Cardiac septum (tissue), 1 donor: ENCODE measurements around the gene RTL1. TPM values are rescaled to one million over a fixed set of nuclear protein-coding genes. Genes with fewer than 3 reads are reported as not detected.

Experiments
- DNase-seq: peaks from one replicate; pipeline ENCODE4 v3.0.0-alpha.2; 2020; ENCODE audit warnings: low spot score
- intact Hi-C: fragments of 100-400 bp; cut with DNase I; formaldehyde crosslinking; loops from one replicate; pipeline ENCODE4 v1.14.0; 2022
- microRNA-seq: library from miRNA; unstranded; fragments of <30 nt; microRNA quantifications from one replicate; pipeline ENCODE4 v1.2.0, GENCODE V29; 2020
- total RNA-seq: library from RNA; stranded (reverse); fragmentation: NEBNext Ultra II Directional; extraction: Animal tissue kit (Norgen Biotek cat#: 25700); gene quantifications from one replicate; pipeline ENCODE4 v1.2.1, GENCODE V29; 2021
- donor health status: DM: no; HTN: no; CAD: no.

Gene RTL1
- total RNA-seq, 1 donor from 2014 or later, result not detected

- no peak for DNase-seq
- intact Hi-C loops, result no loop called here
These were observed 63.8 kb downstream of the RTL1 start for GRCh38 chr14:100839681-100840111.

DNA sequence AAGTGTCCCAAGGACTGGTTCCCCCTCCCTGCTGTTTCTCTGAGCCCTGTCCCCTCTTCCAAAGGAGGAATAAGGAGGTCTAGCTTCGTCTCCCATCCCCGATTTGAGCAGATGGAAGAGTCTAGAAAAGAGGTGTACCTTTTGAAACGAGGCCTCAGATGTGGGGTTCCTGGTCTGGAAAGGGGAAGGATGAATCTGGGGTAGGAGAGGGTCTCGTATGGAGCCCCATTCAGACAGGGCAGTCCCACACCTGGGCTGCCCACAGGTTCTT, 64.3 kb downstream of the RTL1 start:
- intact Hi-C loops, result no loop called here
- DNase-seq, result no peak

DNA sequence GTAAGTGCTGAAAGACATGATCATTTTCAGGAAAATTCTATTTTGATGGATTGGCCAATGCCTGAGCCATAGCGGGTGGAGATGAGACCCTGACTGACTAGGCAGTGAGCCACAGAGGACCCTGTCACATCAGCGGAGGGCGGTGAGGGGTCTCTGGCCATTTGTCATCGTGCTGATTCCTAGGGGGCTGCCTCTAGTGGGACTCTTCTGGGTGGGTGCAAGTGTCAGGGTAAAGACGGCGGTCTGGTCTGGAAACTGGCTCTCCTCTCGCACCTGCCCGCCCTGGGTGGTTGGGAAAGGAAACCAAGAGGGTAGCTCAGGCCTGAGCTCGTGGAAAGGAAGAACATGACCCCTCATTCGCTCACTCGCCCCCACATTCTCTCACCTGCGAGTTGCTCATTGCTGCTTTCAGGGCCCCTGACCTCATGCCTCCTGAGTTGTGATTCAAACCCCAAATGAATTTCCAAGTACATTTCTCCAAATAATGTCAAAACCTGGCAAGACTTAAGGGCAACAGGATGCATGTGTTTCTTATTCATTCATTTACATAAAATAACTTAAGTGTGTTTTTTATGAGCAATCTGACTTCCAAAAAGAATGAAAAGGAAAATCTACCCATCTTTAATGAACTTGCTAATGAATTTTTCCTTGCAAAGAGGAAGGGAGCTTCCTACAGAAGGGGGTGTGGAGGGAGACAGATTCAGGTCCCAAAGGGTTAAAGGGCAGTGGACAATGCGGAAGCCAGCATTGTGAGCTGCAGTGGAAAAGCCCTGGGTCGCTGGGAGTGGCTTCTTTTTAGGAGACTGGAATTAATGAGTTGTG, 64.8 kb downstream of the RTL1 start:
- intact Hi-C loops, result no loop called here
- no peak for DNase-seq

- DNase-seq, result no peak
- intact Hi-C loops, result no loop called here
These were observed 65.6 kb downstream of the RTL1 start for GRCh38 chr14:100837805-100838350.

DNA sequence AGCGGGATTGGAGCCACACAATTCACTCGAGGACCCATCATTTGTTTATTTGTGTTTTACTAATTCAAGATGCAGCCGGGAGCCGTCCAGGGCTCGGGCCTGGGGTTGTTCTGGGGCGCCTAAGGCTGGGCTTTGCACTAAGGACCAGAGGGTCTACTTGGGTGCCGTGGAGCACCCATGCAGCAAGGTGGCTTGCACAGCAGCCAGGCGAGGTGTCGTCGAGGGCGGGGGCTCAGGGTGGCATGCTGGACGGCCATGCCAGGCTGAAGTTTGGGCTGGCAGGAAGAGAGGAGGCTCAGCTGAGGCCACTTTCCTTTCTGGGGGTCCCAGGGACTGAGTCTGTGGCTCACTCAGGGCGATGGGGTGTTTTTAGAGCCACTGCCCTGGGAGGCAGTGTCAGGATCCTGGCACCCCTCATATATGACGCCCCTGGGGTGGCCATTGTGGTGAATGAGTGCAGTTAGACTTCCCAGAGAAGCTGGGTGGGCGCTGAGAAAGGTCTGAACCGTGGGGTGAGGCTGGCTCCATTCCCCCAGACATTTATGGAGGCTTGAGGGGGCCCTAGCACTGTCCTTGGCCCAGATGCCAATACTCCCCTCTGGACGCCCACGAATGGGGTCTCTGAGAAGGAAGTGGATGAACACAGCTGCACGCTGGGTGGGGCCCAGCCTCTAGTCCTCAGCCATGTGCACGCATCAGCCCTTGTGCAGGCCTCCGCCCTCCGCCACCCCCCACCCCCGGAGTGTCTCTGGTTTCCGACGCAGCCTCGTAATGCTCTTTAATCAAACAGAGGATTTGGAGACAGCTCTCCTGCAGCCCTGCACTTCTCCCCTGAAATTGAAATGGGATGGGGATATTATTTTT, 66.3 kb downstream of the RTL1 start:
- DNase-seq, result no peak
- intact Hi-C loops, result no loop called here

GRCh38 chr14:100836311-100836805, 67.2 kb downstream of the RTL1 start:
- no peak for DNase-seq
- intact Hi-C loops, result no loop called here

DNA sequence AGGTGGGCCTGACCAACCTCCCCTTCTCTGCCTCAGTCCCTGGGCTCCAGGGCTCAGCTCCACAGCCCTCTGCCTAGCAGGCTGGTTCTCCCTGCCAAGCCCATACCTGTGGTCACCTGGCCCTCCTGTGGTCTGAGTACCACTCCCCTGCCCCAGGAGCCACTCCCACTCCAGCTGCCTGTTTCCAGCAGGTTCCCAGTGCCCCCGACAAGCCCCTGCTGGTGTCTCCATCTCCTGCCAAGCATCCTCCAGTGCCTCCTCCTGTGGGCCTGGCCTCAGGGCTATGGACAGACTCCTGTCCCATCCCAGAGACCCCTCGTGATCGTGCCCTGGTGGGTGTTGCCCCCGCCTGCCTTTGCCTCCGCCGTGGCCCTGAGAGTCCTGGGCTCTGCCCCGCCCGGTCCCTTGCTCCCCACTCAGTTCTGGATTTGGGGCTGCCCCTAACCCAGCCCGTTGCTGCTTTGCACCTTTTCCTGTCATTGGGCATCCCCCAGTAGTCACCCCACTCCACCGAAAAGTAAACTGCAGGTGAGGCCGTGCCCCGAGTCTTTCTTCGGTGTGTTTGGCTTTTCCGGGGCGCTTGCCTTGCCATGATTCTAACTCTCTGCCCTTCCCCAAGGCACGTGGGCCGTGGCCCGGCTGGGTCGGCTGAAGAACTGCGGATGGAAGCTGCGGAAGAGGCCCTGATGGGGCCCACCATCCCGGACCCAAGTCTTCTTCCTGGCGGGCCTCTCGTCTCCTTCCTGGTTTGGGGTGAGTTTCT, 67.8 kb downstream of the RTL1 start:
- no peak for DNase-seq
- intact Hi-C loops, result no loop called here

DNA sequence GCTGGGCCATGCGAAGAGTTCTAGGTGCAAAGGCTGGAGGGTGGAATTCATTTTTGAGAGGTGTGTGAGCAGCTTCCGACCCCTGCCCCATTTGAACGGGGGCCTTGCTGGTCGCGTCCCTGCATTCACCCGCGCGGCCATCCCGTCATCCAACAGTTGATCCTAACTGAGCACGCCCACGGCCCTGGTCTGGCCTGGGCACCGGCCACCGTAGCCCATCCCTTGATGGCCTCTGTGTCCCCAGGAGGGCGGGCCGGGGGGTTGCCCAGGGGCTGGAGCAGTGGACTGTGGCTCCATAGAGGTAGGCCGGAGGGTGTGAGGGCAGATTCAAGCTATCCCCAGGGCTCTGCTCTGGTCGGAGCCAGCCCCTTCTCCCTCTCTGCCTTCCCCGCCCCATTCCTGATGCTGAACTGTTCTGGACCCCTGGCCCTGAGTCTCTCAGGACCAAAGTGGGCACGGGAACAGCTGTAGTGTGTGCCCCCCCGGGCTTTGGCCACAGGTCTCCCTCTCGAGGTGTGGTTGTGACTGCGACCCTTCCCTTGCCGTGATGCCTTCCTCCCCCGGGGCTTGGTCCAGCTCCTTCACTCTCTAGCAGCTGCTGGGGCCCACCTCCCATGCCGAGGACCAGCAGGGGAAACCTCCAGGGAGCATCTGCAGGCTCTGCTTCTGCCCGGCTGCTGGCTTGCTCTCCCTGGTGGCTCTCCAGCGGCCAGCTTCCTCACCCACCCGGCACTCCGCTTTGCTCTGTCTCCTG, 68.6 kb downstream of the RTL1 start:
- intact Hi-C loops, result no loop called here
- DNase-seq, result no peak

- intact Hi-C loops, result no loop called here
These were observed 69.3 kb downstream of the RTL1 start for GRCh38 chr14:100834082-100834793.

DNA sequence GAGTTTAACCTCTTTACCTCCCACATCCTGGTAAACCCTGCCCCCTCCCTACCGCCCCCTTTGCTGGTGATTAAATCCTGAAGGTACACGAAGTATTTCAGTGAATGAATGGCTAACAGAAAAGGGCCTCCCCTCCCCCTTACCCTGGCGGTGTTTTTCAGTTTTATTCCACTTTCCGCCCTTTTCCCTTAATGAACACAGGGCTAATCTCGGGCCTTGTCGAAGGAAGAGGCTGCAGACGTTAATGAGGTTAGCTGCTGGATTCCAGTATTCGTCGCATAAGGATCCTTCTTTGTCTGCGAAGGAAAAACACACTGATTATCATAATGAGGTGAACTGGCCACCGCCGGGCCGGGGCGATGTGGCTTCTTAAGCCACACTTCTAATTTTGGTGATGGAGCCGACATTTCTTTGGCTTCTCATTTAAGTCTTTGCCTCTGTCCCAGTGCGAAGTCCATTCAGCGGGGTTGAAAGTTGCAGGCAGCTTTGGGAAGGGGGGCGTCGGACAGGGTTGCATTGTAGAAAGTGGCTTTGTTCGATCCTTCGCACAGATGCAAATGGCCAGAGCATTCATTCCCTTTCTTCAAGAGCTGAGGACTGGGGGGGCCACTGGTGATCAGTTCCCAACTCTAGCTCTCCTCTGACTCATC, 71.1 kb downstream of the RTL1 start:
- DNase-seq, result no peak

More at GRCh38 chr14:100834082-100834793, 69.3 kb downstream of the RTL1 start:
- no peak for DNase-seq

GRCh38 chr14:100830681-100831080, 72.8 kb downstream of the RTL1 start:
- intact Hi-C loops, result no loop called here

More for the DNA sequence above, 71.1 kb downstream of the RTL1 start:
- intact Hi-C loops, result no loop called here

More at GRCh38 chr14:100830681-100831080, 72.8 kb downstream of the RTL1 start:
- DNase-seq, result no peak

Small RNA genes within 50 kb of the gene (microRNA-seq; reads per million reads assigned to microRNA genes)
- gene MIR127, result 308 reads per million, percentile 71 among the genes with 10 or more reads in this experiment
- 15.6 reads per million, percentile 32 among the genes with 10 or more reads in this experiment for gene MIR136
- gene MIR337, result 318 reads per million, percentile 73 among the genes with 10 or more reads in this experiment
- gene MIR370, result 5.3 reads per million, percentile 7 among the genes with 10 or more reads in this experiment
- gene MIR431, result 14.7 reads per million, percentile 29 among the genes with 10 or more reads in this experiment
- 17.8 reads per million, percentile 35 among the genes with 10 or more reads in this experiment for gene MIR432
- gene MIR433, result 16.9 reads per million, percentile 35 among the genes with 10 or more reads in this experiment
- 137 reads per million, percentile 60 among the genes with 10 or more reads in this experiment for gene MIR493
- gene MIR665, result not detected

Other genes with a start within 250 kb of the RTL1 start
- gene DLK1, start 176.8 kb downstream of the RTL1 start, total RNA-seq, result 1.2 TPM
- gene MEG3, start 77.6 kb downstream of the RTL1 start, total RNA-seq, result 25.4 TPM